ENCODE data around the gene NDUFV2. TPM values are rescaled to one million over a fixed set of nuclear protein-coding genes. Genes with fewer than 3 reads are reported as not detected.

NDUFV2 gene
- total and polyA plus RNA-seq, 2 of the 13 experiments (the other 11 are each of a cell fraction or from before 2014, with no cell fraction given): 216 to 299 TPM

GRCh38 chr18:9172506-9173127 is 70.1 kb downstream of the NDUFV2 start:
- in situ Hi-C loops (cut with HindIII; ENCODE audit: extremely low pct_ligation_motif_present, low pct_unique_long_range_greater_than_20kb): no loop called here
- no peak overlapping the region for H2AFZ ChIP-seq (ENCODE audit: low read length)

More at GRCh38 chr18:9172506-9173127, 70.1 kb downstream of the NDUFV2 start:
- Histone ChIP-seq H3K9me3 (ENCODE audit: low read length) (no peaks in the 10 kb centered on the region), H3K36me3 (replicated peaks in 1 of 2; ENCODE audit: control insufficient read depth in 1 of 2, insufficient read depth in 2 of 2, low read length in 2 of 2) (peaks cover 0 to 8% of the 10 kb centered on the region in 2 experiments; a peak in 1 of 5 replicates), H3K79me2 (ENCODE audit: insufficient read depth, low read length) (peaks cover 56% of the 10 kb centered on the region), H3K9ac (ENCODE audit: insufficient read depth, low read depth, low read length) (no peak overlapping the region), H3K4me2 (ENCODE audit: low read depth, low read length) (no peak overlapping the region), H3K4me3 (replicated peaks in 1 of 3; ENCODE audit: insufficient read depth in 1 of 3, low read depth in 2 of 3, low read length in 3 of 3) (no peak overlapping the region), H3K4me1 (ENCODE audit: insufficient read depth, low read length) (no peaks in the 10 kb centered on the region), H3K27ac (ENCODE audit: extremely low read length, insufficient read depth, low read length) (no peak overlapping the region), H3K27me3 (ENCODE audit: control insufficient read depth in 1 of 2, insufficient read depth in 2 of 2, low read length in 2 of 2) (no peaks in the 10 kb centered on the region), H4K20me1 (ENCODE audit: insufficient read depth, low read length) (peaks cover 9% of the 10 kb centered on the region)
- FAIRE-seq (no peak), DNase-seq (ENCODE audit: low spot score) (no peak), ATAC-seq (no peak)
- POLR2A ChIA-PET: no interaction called here
- no peak for TF ChIP-seq MED1 (CRISPR knock-in tag; IDR thresholded peaks at IDR 0.05)
- no peak for TF ChIP-seq GFI1 (CRISPR knock-in tag; IDR thresholded peaks at IDR 0.05; ENCODE audit: borderline replicate concordance)
- no peak for TF ChIP-seq RNF219 (CRISPR knock-in tag; IDR thresholded peaks at IDR 0.05)
- TF ChIP-seq ZUFSP (CRISPR knock-in tag; IDR thresholded peaks at IDR 0.05; ENCODE audit: borderline replicate concordance): no peak
- BruUV-seq (replicated peaks): no TSS peak
- WGBS (ENCODE audit: low lambda C conversion rate): 89% methylated on average over 4 of the region's 4 CpGs
- intact Hi-C loops (cut with micrococcal nuclease; ENCODE audit: unreplicated experiment): no loop called here
- CTCF ChIA-PET (ENCODE audit: low intra/inter-chr PET ratio, low total read pairs): no interaction called here
